T-helper 1 cell treated with Interleukin-12 subunit alpha and Interleukin-12 subunit beta and Interleukin-4 antibody, amounts not matched to agents 30 μg/mL and 1 μg/mL, for 36 hours (primary cell): ENCODE data around the gene ZNF655.
"Not testable (repeated sequence)": the region's sequence is repeated elsewhere in the genome, so short reads cannot be mapped to it uniquely, and the experiment has no call there.

ENCODE experiments used
- H3K27ac Mint-ChIP-seq: one replicate; pipeline ENCODE4 v1.8.0; 2021; ENCODE audit warnings: mild to moderate bottlenecking, mixed read lengths
- H3K27me3 Mint-ChIP-seq: one replicate; pipeline ENCODE4 v1.8.0; 2021; ENCODE audit warnings: low read depth, mixed read lengths
- H3K36me3 Mint-ChIP-seq: one replicate; pipeline ENCODE4 v1.8.0; 2021; ENCODE audit warnings: low read depth, mixed read lengths
- H3K4me1 Mint-ChIP-seq: one replicate; pipeline ENCODE4 v1.8.0; 2021; ENCODE audit warnings: low read depth, mixed read lengths
- H3K4me3 Mint-ChIP-seq: one replicate; pipeline ENCODE4 v1.8.0; 2021; ENCODE audit warnings: mild to moderate bottlenecking, moderate library complexity, mixed read lengths
- H3K9me3 Mint-ChIP-seq: one replicate; pipeline ENCODE4 v1.8.0; 2021; ENCODE audit warnings: mixed read lengths

Gene ZNF655

GRCh38 chr7:99573257-99573656 lies 14.8 kb downstream of the ZNF655 start:
- no peaks in the 10 kb centered on the region for H3K27me3 Mint-ChIP-seq
- peaks cover 37% of the 10 kb centered on the region for H3K36me3 Mint-ChIP-seq
- H3K4me1 Mint-ChIP-seq, result no peaks in the 10 kb centered on the region
- H3K9me3 Mint-ChIP-seq, result no peaks in the 10 kb centered on the region
- H3K4me3 Mint-ChIP-seq, result no peak overlapping the region
- no peak overlapping the region for H3K27ac Mint-ChIP-seq

GRCh38 chr7:99576251-99576650 lies 17.8 kb downstream of the ZNF655 start:
- peaks cover 22% of the 10 kb centered on the region for H3K36me3 Mint-ChIP-seq
- no peaks in the 10 kb centered on the region for H3K9me3 Mint-ChIP-seq
- H3K4me1 Mint-ChIP-seq, result peaks cover 11% of the 10 kb centered on the region
- no peak overlapping the region for H3K27ac Mint-ChIP-seq
- no peak overlapping the region for H3K4me3 Mint-ChIP-seq
- no peaks in the 10 kb centered on the region for H3K27me3 Mint-ChIP-seq

- no peaks in the 10 kb centered on the region for H3K27me3 Mint-ChIP-seq
- no peaks in the 10 kb centered on the region for H3K9me3 Mint-ChIP-seq
Measured at GRCh38 chr7:99579281-99579955, 21.0 kb downstream of the ZNF655 start.

DNA sequence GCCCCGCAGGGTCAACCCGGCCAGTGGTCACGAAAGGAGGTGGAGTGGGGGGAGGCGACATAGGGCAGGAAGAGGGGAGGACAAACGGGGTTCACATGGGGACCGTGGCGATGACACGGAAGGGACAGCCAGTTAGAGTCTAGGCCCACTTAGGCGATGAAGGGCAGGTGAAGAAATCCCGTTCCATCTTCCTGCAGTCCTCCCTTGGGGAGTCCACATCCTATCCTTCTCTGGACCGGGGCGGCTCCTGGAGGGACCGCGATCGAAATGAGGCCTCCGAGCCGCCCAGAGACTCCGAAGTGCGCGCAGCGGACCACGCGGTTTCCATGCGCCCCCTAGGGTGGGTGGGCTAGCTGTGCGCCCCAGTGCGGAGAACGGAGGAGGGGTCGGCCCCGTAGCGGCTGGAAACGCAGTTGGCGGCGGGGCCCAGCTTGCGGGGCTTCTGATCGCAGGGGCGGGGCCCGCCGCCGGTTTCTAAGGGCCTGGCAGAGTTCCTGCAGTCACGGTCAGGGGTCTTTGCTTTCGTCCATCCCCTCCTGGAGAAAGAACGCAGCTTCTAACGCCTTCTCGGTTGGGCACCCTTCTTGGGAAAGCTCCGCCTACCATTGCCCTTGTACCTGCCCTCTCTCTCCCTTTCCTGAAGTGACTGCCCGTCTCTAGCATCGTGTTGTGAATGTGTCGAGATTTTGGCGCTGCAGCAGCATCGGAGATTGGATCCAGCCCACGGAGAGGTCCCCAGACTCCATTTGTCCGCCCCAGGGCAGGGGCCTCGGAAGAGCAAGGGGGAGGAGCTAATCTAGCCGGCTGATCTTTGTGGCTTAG lies 21.7 kb downstream of the ZNF655 start:
- Mint-ChIP-seq H3K27ac (no peak overlapping the region), H3K9me3 (no peaks in the 10 kb centered on the region), H3K4me1 (peaks cover 12% of the 10 kb centered on the region)

More at GRCh38 chr7:99579281-99579955, 21.0 kb downstream of the ZNF655 start:
- H3K4me3 Mint-ChIP-seq, result peak overlapping the region; percentile 50
- H3K4me1 Mint-ChIP-seq, result peaks cover 12% of the 10 kb centered on the region
- H3K27ac Mint-ChIP-seq, result no peak overlapping the region
- no peaks in the 10 kb centered on the region for H3K36me3 Mint-ChIP-seq

GRCh38 chr7:99580778-99581332 lies 22.4 kb downstream of the ZNF655 start:
- H3K27ac Mint-ChIP-seq, result not testable (repeated sequence)
- peak overlapping the region; percentile 82 for H3K4me3 Mint-ChIP-seq

More for the DNA sequence above, 21.7 kb downstream of the ZNF655 start:
- H3K36me3 Mint-ChIP-seq, result no peaks in the 10 kb centered on the region
- H3K27me3 Mint-ChIP-seq, result no peaks in the 10 kb centered on the region
- H3K4me3 Mint-ChIP-seq, result peak overlapping the region; percentile 82

DNA sequence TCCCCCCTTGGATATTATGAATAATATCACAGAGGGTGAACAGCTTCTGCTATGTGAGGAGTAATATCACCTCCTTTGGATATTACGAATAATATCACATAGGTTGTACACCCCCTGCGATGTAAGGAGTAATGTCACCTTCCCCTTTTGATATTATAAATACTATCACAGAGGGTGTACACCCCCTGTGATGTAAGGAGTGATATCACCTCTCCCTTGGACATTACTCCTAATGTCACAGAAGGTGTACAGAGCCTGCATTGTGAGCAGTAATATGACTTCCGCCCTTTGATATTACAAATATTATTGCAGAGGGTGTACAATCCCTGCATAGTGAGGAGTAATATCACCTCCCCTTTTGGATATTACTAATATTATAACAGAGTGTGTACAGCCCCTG lies 30.4 kb downstream of the ZNF655 start:
- Mint-ChIP-seq H3K27ac (no peak overlapping the region), H3K36me3 (no peaks in the 10 kb centered on the region), H3K4me3 (no peak overlapping the region), H3K9me3 (no peaks in the 10 kb centered on the region), H3K4me1 (no peaks in the 10 kb centered on the region), H3K27me3 (no peaks in the 10 kb centered on the region)

More at GRCh38 chr7:99580778-99581332, 22.4 kb downstream of the ZNF655 start:
- H3K4me1 Mint-ChIP-seq, result peaks cover 12% of the 10 kb centered on the region
- H3K36me3 Mint-ChIP-seq, H3K9me3 Mint-ChIP-seq, H3K27me3 Mint-ChIP-seq: not testable (repeated sequence)

GRCh38 chr7:99594948-99595745 lies 36.7 kb downstream of the ZNF655 start:
- Mint-ChIP-seq H3K4me3 (no peak overlapping the region), H3K27ac (no peak overlapping the region), H3K9me3 (no peaks in the 10 kb centered on the region), H3K27me3 (no peaks in the 10 kb centered on the region), H3K36me3 (no peaks in the 10 kb centered on the region), H3K4me1 (no peaks in the 10 kb centered on the region)

DNA sequence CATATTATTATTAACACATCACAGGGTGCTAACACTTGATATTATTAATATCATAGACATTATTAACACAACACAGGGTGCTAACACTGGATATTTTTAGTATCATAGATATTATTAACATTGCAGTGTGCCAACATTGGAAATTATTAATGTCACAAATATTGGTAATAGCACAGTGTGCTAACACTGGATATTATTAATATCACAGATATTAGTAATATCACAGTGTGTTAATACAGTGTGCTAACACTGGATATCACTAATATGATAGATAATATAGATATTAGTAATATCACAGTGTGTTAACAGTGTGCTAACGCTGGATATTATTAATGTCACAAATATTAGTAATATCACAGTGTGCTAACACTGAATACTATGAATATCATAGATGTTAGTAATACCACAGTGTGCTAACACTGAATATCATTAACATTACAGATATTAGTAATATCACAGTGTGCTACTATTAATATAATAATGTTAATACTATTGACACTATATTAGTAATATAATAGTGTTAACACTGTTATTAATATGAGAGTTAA lies 38.0 kb downstream of the ZNF655 start:
- no peaks in the 10 kb centered on the region for H3K36me3 Mint-ChIP-seq
- H3K4me1 Mint-ChIP-seq, result no peaks in the 10 kb centered on the region
- no peaks in the 10 kb centered on the region for H3K9me3 Mint-ChIP-seq
- H3K27me3 Mint-ChIP-seq, result no peaks in the 10 kb centered on the region
- no peak overlapping the region for H3K4me3 Mint-ChIP-seq
- H3K27ac Mint-ChIP-seq, result no peak overlapping the region

GRCh38 chr7:99597762-99598501 lies 39.5 kb downstream of the ZNF655 start, which contains the start of gene TMEM225B:
TSS of gene TMEM225B (plus strand) at chr7:99598267. CDS start at chr7:99604389, 6,122 bp downstream.
- H3K27ac Mint-ChIP-seq, result no peak within 1 kb of the TSS
- H3K36me3 Mint-ChIP-seq, result no peaks in the 10 kb centered on the region
- H3K27me3 Mint-ChIP-seq, result no peaks in the 10 kb centered on the region
- no peaks in the 10 kb centered on the region for H3K9me3 Mint-ChIP-seq
- no peak within 1 kb of the TSS for H3K4me3 Mint-ChIP-seq
- H3K4me1 Mint-ChIP-seq, result peaks cover 2% of the 10 kb centered on the region

- no peaks in the 10 kb centered on the region for H3K27me3 Mint-ChIP-seq
- peaks cover 2% of the 10 kb centered on the region for H3K4me1 Mint-ChIP-seq
- no peaks in the 10 kb centered on the region for H3K9me3 Mint-ChIP-seq
- H3K27ac Mint-ChIP-seq, result peak overlapping the region; percentile 13
- no peak overlapping the region for H3K4me3 Mint-ChIP-seq
- no peaks in the 10 kb centered on the region for H3K36me3 Mint-ChIP-seq
Measured at GRCh38 chr7:99599836-99600235, 41.4 kb downstream of the ZNF655 start.

- no peaks in the 10 kb centered on the region for H3K27me3 Mint-ChIP-seq
- no peak overlapping the region for H3K27ac Mint-ChIP-seq
- H3K4me3 Mint-ChIP-seq, result no peak overlapping the region
- H3K9me3 Mint-ChIP-seq, result no peaks in the 10 kb centered on the region
- H3K36me3 Mint-ChIP-seq, result no peaks in the 10 kb centered on the region
- H3K4me1 Mint-ChIP-seq, result peaks cover 2% of the 10 kb centered on the region
Measured at GRCh38 chr7:99601656-99602310, 43.3 kb downstream of the ZNF655 start.

GRCh38 chr7:99605527-99605926 lies 47.1 kb downstream of the ZNF655 start:
- H3K36me3 Mint-ChIP-seq, result no peaks in the 10 kb centered on the region
- peaks cover 2% of the 10 kb centered on the region for H3K4me1 Mint-ChIP-seq
- no peaks in the 10 kb centered on the region for H3K27me3 Mint-ChIP-seq
- no peak overlapping the region for H3K27ac Mint-ChIP-seq
- H3K4me3 Mint-ChIP-seq, result no peak overlapping the region
- no peaks in the 10 kb centered on the region for H3K9me3 Mint-ChIP-seq

- Mint-ChIP-seq H3K36me3 (no peaks in the 10 kb centered on the region), H3K4me3 (no peak overlapping the region), H3K27me3 (no peaks in the 10 kb centered on the region), H3K9me3 (no peaks in the 10 kb centered on the region), H3K27ac (no peak overlapping the region), H3K4me1 (peaks cover 2% of the 10 kb centered on the region)
Measured at GRCh38 chr7:99606531-99606930, 48.1 kb downstream of the ZNF655 start.
